IPS DF 4.7 (cell line): ENCODE data around the gene RBM24.

Experiments used
- DNase-seq: peaks from one replicate; pipeline ENCODE4 v3.0.0-alpha.2; 2013; ENCODE audit warnings: low spot score; ENCODE audit errors: extremely low read depth

The RBM24 gene

DNA sequence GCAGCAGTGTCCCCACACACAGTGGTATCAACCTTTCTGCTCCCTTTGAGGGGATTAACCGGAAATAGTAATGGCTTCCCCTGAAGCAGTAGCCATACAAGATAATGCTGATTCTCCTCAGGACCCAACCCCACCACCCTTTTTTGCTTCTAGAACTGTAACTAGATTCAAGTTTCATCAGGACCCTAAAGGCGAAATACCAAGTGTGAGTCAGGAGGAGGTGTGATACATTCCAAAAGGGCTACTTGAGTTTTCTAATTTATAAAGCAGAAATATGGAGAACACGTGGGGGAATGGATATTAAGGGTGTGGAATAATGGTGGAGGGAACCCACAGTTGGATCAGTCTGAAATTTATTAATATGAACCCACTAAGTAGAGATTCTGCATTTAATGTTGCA lies 60.7 kb downstream of the RBM24 start:
- no peak for DNase-seq

DNA sequence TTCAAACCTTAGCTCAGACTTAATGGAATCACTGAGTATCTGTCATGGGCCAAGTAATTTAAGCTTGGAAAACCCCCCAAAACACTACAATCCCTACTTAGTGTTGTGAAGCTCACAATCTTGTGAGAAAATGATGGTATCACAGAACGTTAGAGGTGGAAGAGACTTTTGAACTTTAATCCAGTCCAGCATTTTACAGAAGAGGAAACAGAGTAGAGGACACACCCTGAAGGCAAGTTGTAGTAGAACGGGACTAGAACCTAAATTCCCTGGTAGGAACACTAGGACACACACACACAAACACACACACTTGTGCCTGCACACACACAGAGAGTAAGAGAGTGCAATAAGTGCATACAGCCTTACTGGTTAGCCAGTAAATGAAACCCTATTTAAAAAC lies 62.1 kb downstream of the RBM24 start:
- no peak for DNase-seq
